GM12878 (cell line): ENCODE results near the gene GTPBP1. TPM values are rescaled to one million over a fixed set of nuclear protein-coding genes. Genes with fewer than 3 reads are reported as not detected.

ENCODE experiments used
- ATAC-seq: fragments of 200-7000 bp; cut with Tn5 transposase; 3 replicates; pipeline ENCODE4 v1.9.1; 2020; ENCODE audit warnings: mild to moderate bottlenecking, moderate library complexity
- BruUV-seq: library from RNA; stranded (reverse); fragments of 400-500 nt; replicated peaks from 2 replicates; lab custom pipeline; 2021; lab: Mats Ljungman, UMichigan
- CTCF ChIA-PET: fragments of 300-600 bp; sonication (Branson Sonifier 250); formaldehyde crosslinking; extraction: SDS; loops from one replicate; lab custom pipeline; 2021; ENCODE audit warnings: inconsistent platforms; lab: Yijun Ruan, JAX
- POLR2A ChIA-PET: fragments of 350-600 bp; formaldehyde crosslinking; extraction: SDS; loops from one replicate; lab custom pipeline; 2021; ENCODE audit warnings: inconsistent platforms; lab: Charles Lee
- RAD21 ChIA-PET: fragments of 300-600 bp; sonication (Branson Sonifier 250); formaldehyde crosslinking; loops from one replicate; lab custom pipeline; 2023; ENCODE audit warnings: antibody characterized with exemption; ENCODE audit not compliant: unreplicated experiment; lab: Charles Lee
- SMC1A ChIA-PET: fragments of 300-600 bp; sonication (Branson Sonifier 250); formaldehyde crosslinking; loops from one replicate; lab custom pipeline; 2023; ENCODE audit not compliant: unreplicated experiment, uncharacterized antibody; lab: Charles Lee
- DNase-seq: peaks from one replicate; pipeline ENCODE4 v3.0.0-alpha.2; 2011; ENCODE audit warnings: low read depth, low spot score
- FAIRE-seq: peaks from 3 replicates; lab custom pipeline; 2011; peaks lifted over from hg19 to GRCh38; lab: Jason Lieb, UNC
- H2AFZ ChIP-seq: 2 replicates; pipeline ENCODE4 v1.6.0; 2011; ENCODE audit warnings: low read depth, low read length, control low read depth; ENCODE audit not compliant: control insufficient read depth
- H3K27ac ChIP-seq: 2 replicates; pipeline ENCODE4 v1.5.1; 2011; ENCODE audit warnings: control low read depth; ENCODE audit not compliant: control insufficient read depth, insufficient read depth
- H3K27me3 ChIP-seq, 2 experiments: replicated peaks in 1 of 2; 2 replicates each; pipeline versions ENCODE4 v1.6.0 to v1.6.1; 2011; ENCODE audit warnings: low read length in 1 of 2; ENCODE audit not compliant: control insufficient read depth in 2 of 2, insufficient read depth in 2 of 2
- H3K36me3 ChIP-seq, 2 experiments: 2 replicates each; pipeline ENCODE4 v1.5.1; 2011; ENCODE audit warnings: low read length in 1 of 2; ENCODE audit not compliant: control insufficient read depth in 2 of 2, insufficient read depth in 2 of 2
- H3K4me1 ChIP-seq: 2 replicates; pipeline ENCODE4 v1.6.1; 2011; ENCODE audit warnings: mild to moderate bottlenecking, low read length, moderate library complexity, mixed read lengths; ENCODE audit not compliant: control insufficient read depth, insufficient read depth
- H3K4me2 ChIP-seq: 2 replicates; pipeline ENCODE4 v1.6.0; 2011; ENCODE audit warnings: control low read depth; ENCODE audit not compliant: control insufficient read depth, insufficient read depth
- H3K4me3 ChIP-seq: fragments of 200-600 bp; sonication (generic); 2 replicates; pipeline ENCODE4 v1.5.1; 2016
- H3K79me2 ChIP-seq: 2 replicates; pipeline ENCODE4 v1.6.0; 2011; ENCODE audit warnings: low read length; ENCODE audit not compliant: control insufficient read depth, insufficient read depth
- H3K9ac ChIP-seq: 2 replicates; pipeline ENCODE4 v1.8.0; 2011; ENCODE audit warnings: low read length, control low read depth, mixed read lengths; ENCODE audit not compliant: control insufficient read depth, insufficient read depth
- H3K9me3 ChIP-seq: replicated peaks from 3 replicates; pipeline ENCODE4 v1.5.1; 2011; ENCODE audit warnings: mild to moderate bottlenecking, low read length; ENCODE audit not compliant: control insufficient read depth, insufficient read depth
- H4K20me1 ChIP-seq: 2 replicates; pipeline ENCODE4 v1.6.0; 2011; ENCODE audit not compliant: control insufficient read depth, insufficient read depth
- BACH1 ChIP-seq: fragments of 450-650 bp; IDR thresholded peaks from 2 replicates; pipeline ENCODE4 v1.6.1; 2017; ENCODE audit warnings: mild to moderate bottlenecking, borderline replicate concordance
- MEF2A ChIP-seq: IDR thresholded peaks from 2 replicates; pipeline ENCODE4 v1.6.1; 2011; ENCODE audit warnings: low read depth, mild to moderate bottlenecking, low read length, moderate library complexity; ENCODE audit not compliant: insufficient read depth
- MTA3 ChIP-seq: IDR thresholded peaks from 2 replicates; pipeline ENCODE4 v1.6.1; 2012; ENCODE audit warnings: low read length, inconsistent platforms, borderline replicate concordance
- POLR2A ChIP-seq: IDR thresholded peaks from 2 replicates; pipeline ENCODE4 v1.6.1; 2011; ENCODE audit warnings: low read depth, mild to moderate bottlenecking, low read length
- WGBS: methylation state at CpG from one replicate; pipeline ENCODE4 v1.1.6; 2016; ENCODE audit warnings: low lambda C conversion rate; ENCODE audit not compliant: insufficient replicate concordance, insufficient coverage; ENCODE audit errors: missing lambda C conversion rate; 5-methylcytosine and 5-hydroxymethylcytosine counted together
- in situ Hi-C: fragments of 300-500 bp; cut with MboI; formaldehyde crosslinking; loops from 9 replicates; pipeline ENCODE4 v1.14.3; 2018; ENCODE audit warnings: mixed read lengths
- intact Hi-C: fragments of 100-400 bp; cut with micrococcal nuclease; formaldehyde crosslinking; loops from one replicate; pipeline ENCODE4 v1.14.2; 2022; ENCODE audit not compliant: unreplicated experiment
- polyA plus RNA-seq, 11 experiments: library from polyadenylated mRNA; depleted of rRNA in 4 of 11; unstranded in 6 of 11; stranded (reverse) in 5 of 11; fragments of >200 nt; fragmentation: Nextera tagmentation in 4 of 11; fragmentation: Illumina TruSeq in 1 of 11; extraction: Ambion mirVana in 4 of 11; extraction: Trizol in 1 of 11; gene quantifications; 1 replicate in 1 of 11; 2 replicates in 10 of 11; pipeline versions ENCODE4 v1.2.1 to v1.2.3, GENCODE V29; 2011 to 2016; ENCODE audit warnings: inconsistent platforms in 2 of 11, missing spikeins in 2 of 11, low read depth in 1 of 11
- total RNA-seq, 4 experiments: library from RNA; depleted of rRNA in 3 of 4; stranded (reverse); fragments of >200 nt in 3 of 4; fragmentation: Illumina TruSeq in 1 of 4; extraction: Trizol in 1 of 4; gene quantifications; 2 replicates each; pipeline versions ENCODE4 v1.2.1 to v1.2.3, GENCODE V29; 2013 to 2021
- TF ChIP-seq, protein P1 (sequence below): IDR thresholded peaks from 2 replicates; pipeline ENCODE4 v1.6.1; 2012; ENCODE audit warnings: low read depth, low read length, improper control_type of control experiment
- TF ChIP-seq, protein P2 (sequence below): IDR thresholded peaks from 2 replicates; pipeline ENCODE4 v1.6.1; 2012; ENCODE audit warnings: low read depth, low read length, improper control_type of control experiment

Gene GTPBP1
- total and polyA plus RNA-seq, 10 of the 15 experiments (the other 5 are each of a cell fraction or from before 2014, with no cell fraction given) = 0.89 to 63.1 (median 34.2) TPM

DNA sequence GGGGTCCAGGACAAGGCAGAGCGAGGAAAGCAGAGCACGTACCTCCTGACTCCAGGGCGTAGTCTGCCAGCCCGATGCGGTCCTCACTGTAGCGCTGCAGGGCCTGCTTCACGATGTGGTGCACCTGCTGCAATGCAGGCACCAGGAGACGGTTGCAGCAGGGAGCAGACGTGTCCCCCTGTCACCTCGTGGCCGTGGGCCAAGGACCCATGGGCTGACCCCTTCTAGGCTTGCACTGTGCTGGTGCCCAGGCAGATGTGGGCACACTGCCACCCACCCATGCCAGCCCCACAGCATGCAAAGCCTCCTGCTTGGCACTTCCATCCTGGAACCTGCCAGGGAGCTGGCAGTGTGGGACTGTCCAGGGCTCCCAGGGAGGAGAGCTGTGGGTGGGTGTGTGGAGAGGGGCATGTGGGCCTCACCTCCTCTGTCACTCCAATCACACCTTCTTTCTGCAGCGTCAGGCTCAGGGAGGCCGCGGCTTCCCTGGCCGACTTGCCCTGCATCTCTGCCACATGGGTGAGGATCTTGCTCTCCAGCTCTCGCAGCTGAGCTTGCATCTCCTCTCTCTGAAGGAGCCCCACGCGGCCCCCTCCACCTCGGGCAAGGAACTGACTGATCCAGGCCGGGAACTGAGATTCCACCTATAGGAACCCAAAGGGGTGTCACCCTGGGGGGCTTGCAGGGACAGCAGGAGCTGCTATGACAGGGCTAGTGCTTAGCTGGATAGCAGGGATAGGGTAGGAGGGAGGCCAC, 33.7 kb downstream of the GTPBP1 start:
- Histone ChIP-seq H2AFZ (no peak overlapping the region), H3K9ac (no peak overlapping the region), H3K4me3 (no peak overlapping the region), H4K20me1 (no peaks in the 10 kb centered on the region), H3K4me2 (no peak overlapping the region), H3K4me1 (no peaks in the 10 kb centered on the region), H3K36me3 (peaks cover 25 to 63% of the 10 kb centered on the region in 2 experiments), H3K27me3 (no peaks in the 10 kb centered on the region), H3K9me3 (no peaks in the 10 kb centered on the region), H3K27ac (no peak overlapping the region), H3K79me2 (no peaks in the 10 kb centered on the region)
- no peak for ATAC-seq
- ChIA-PET RAD21 (no interaction called here), POLR2A (no interaction called here), SMC1A (interaction anchor here (1.1 kb wide), 1 partner anchor 29 kb away, joined by 3 read pairs; no protein-coding TSS in a partner anchor), CTCF (no interaction called here)
- BruUV-seq = no TSS peak
- DNase-seq = no peak
- no peak for FAIRE-seq
- in situ Hi-C loops = no loop called here
- intact Hi-C loops = no loop called here
- 95% methylated on average over 20 of the region's 20 CpGs for WGBS
- TF ChIP-seq POLR2A (peak; percentile 70; the same call in 1 of the 2 replicates), BACH1 (no peak), MTA3 (no peak)
- TF ChIP-seq, protein P1, sequence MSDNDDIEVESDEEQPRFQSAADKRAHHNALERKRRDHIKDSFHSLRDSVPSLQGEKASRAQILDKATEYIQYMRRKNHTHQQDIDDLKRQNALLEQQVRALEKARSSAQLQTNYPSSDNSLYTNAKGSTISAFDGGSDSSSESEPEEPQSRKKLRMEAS = no peak

DNA sequence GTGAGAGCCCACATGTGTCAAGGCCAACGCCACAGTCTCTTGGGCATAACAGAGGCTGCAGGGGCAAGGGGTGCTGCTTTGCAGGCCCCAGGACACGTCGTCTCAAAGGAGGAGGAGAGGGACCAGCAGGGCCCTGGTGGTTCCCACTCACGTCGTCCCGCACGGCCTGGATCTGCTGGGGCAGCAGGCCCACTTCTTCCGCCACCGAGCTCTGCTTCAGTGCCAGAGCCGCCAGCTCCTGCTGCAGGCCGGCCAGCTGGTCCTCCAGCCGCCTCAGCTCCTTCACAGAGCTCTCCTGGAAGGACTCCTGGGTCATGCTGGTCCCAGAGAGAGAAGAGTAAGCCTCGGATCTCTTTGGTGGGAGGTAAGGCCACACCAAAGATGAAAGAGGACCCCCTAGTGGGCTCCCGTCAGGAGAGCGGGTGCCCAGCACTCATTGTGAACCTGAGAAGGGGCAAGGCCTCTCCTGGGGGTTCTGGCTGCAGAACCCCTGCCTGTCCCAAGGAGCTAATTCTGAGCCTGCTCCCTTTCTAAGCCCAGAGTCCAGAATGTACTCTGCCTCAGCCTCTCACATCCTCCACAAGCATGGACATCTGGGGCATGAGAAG, 34.5 kb downstream of the GTPBP1 start:
- Histone ChIP-seq H3K4me2 (no peak overlapping the region), H2AFZ (no peak overlapping the region), H3K27me3 (no peaks in the 10 kb centered on the region), H4K20me1 (no peaks in the 10 kb centered on the region), H3K9ac (no peak overlapping the region), H3K27ac (no peak overlapping the region), H3K36me3 (peaks cover 32 to 64% of the 10 kb centered on the region in 2 experiments), H3K79me2 (no peaks in the 10 kb centered on the region), H3K9me3 (no peaks in the 10 kb centered on the region), H3K4me1 (no peaks in the 10 kb centered on the region), H3K4me3 (no peak overlapping the region)
- intact Hi-C loops (no loop called here), in situ Hi-C loops (no loop called here)
- WGBS = 90% methylated on average over 15 of the region's 15 CpGs
- ChIA-PET CTCF (interaction anchor here (1.1 kb wide), 2 partner anchors 26 to 28 kb away, joined by 3 read pairs; no protein-coding TSS in a partner anchor), POLR2A (no interaction called here), SMC1A (interaction anchor here (1.1 kb wide), 1 partner anchor 29 kb away, joined by 3 read pairs; no protein-coding TSS in a partner anchor), RAD21 (no interaction called here)
- BruUV-seq = no TSS peak
- ATAC-seq = no peak
- no peak for FAIRE-seq
- TF ChIP-seq, protein P2, sequence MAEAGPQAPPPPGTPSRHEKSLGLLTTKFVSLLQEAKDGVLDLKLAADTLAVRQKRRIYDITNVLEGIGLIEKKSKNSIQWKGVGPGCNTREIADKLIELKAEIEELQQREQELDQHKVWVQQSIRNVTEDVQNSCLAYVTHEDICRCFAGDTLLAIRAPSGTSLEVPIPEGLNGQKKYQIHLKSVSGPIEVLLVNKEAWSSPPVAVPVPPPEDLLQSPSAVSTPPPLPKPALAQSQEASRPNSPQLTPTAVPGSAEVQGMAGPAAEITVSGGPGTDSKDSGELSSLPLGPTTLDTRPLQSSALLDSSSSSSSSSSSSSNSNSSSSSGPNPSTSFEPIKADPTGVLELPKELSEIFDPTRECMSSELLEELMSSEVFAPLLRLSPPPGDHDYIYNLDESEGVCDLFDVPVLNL = no peak
- TF ChIP-seq POLR2A (peak; percentile 1; the same call in 1 of the 2 replicates), MEF2A (no peak)
- TF ChIP-seq, all 136 proteins: peak for 1
- no peak for DNase-seq
